Measurements from ENCODE around the gene PITPNM2. TPM values are rescaled to one million over a fixed set of nuclear protein-coding genes. Genes with fewer than 3 reads are reported as not detected.

Gene PITPNM2
- total and polyA plus RNA-seq, 3 donors from 2014 or later = 24.2 to 38.3 (median 25.3) TPM

DNA sequence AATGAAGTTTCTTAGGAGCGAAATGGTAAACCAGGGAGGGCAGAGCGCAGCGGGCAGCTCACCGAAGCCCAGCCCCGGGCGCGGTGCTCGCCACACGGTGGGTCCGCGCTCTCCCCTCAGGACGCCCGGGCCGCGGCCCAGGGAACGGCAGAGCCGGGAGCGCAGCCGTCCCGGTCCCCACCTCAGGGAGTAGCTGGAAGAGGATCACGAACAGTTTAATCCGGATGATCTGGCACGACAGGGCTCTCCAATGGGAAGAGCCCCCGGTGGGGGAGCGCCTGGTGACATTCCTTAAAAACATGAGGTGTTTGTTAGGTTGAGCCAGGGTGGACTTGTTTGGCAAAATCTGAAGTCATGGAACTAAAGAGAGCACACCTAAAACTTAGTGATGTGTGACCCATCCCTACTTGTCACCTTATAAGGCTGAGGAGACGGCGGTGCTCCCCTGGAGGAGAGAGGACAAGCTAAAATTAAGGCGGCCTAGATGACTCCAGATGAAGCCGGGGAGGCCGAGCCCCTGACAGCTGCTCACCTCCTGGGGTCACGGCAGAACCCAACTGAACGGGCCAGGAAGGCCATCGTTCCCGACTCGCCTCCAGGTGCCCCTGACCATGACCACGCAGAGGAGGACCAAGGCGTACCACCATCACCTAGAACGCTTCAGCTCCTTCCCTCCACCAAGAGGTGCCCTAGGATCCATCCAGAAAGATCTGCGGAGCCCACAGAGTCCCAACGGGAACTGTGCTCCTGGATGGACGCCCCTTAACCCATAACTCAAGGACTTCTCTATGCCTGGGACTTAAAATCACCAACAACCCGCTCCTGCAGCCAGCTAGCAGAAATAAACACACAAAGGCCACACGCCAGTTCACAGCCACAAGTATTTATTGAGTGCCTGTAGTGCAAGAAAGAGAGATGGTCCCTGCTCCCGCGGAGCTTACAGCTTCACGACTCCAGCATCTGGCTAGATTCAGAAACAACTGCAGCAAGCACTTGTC is 866 bp upstream of the PITPNM2 start:
- Histone ChIP-seq H3K27me3 (no peaks in the 10 kb centered on the region), H3K4me1 (peaks cover 18% of the 10 kb centered on the region), H3K9me3 (no peaks in the 10 kb centered on the region), H3K36me3 (ENCODE audit: low read depth, missing control alignments) (no peaks in the 10 kb centered on the region), H3K4me3 (peak overlapping the region; percentile 73 to 75), H3K27ac (peak overlapping the region; percentile 84 to 89)
- no peak for TF ChIP-seq POLR2A (IDR thresholded peaks at IDR 0.05)
- TF ChIP-seq, protein P1, sequence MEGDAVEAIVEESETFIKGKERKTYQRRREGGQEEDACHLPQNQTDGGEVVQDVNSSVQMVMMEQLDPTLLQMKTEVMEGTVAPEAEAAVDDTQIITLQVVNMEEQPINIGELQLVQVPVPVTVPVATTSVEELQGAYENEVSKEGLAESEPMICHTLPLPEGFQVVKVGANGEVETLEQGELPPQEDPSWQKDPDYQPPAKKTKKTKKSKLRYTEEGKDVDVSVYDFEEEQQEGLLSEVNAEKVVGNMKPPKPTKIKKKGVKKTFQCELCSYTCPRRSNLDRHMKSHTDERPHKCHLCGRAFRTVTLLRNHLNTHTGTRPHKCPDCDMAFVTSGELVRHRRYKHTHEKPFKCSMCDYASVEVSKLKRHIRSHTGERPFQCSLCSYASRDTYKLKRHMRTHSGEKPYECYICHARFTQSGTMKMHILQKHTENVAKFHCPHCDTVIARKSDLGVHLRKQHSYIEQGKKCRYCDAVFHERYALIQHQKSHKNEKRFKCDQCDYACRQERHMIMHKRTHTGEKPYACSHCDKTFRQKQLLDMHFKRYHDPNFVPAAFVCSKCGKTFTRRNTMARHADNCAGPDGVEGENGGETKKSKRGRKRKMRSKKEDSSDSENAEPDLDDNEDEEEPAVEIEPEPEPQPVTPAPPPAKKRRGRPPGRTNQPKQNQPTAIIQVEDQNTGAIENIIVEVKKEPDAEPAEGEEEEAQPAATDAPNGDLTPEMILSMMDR (IDR thresholded peaks at IDR 0.05) = no peak
- WGBS, 2 donors = 33 to 48% methylated on average over 29 to 46 of the region's 46 CpGs
- intact Hi-C loops (cut with DNase I; ENCODE audit: low total_unique reads) = no loop called here
- no peak for DNase-seq

DNA sequence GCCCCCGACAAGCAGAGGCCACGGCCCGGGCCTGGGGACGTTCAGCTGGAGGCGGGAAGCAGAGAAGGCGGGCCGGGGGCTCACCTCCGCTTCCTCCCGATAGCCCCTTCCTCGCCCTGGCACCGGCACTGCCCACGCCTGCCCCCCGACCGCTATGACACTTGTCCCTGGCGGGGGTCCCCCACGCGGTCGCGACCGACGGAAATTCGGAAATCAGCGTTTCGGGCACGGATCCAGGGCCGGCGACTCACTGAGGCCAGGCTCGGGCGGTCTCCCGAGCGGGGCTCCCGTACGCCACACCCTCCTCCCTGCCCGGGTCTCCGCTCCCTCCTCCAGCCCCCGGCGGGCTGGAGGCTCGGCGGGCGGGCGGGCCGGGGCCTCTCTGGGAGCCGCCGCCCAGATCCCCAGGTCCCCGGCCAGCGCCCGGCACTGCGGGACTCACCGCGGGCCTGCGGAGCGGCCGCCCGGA is 581 bp downstream of the PITPNM2 start:
- DNase-seq = no peak

DNA sequence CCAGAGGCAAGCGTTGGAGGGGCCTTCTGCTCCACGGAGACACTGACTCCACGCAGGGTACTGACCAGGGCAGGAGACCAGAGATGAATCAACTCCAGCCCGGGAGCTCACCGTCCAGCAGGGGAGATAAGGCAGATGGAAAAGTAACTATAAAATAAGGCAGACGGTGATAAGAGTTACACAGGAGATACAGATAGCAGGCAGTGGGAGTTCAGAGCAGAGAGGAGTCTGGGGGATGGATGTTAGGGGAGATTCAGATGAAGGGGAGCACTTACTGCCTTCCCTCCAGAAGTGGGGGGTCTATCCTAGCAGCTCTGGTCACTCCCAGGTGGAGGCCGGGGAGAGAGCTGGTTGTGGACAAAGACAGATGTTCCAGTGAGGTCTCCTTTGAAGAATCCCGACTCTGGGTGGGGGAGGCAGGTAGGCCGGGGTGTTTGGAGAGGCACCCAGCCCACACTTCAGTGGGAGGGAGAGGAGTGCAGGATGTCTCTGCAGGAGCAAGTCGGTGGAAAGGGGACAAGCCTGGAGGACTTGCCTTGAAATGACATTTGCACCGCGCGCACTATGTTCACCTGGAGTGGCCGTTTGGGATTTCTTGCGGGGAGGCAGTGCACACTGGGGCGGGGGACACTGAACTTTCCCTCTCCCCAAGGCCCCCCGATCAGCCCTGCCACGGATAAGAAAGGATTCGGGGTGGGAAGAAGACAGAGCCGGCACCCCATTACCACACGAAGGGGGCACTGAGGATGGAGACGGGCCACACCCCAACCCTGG is 1.2 kb downstream of the PITPNM2 start:
- Histone ChIP-seq H3K36me3 (ENCODE audit: low read depth, missing control alignments) (no peaks in the 10 kb centered on the region), H3K4me1 (peaks cover 18% of the 10 kb centered on the region), H3K4me3 (peak overlapping the region; percentile 69 to 72), H3K27ac (peak overlapping the region; percentile 86 to 90), H3K9me3 (no peaks in the 10 kb centered on the region), H3K27me3 (no peaks in the 10 kb centered on the region)
- TF ChIP-seq, protein P1 (IDR thresholded peaks at IDR 0.05) = no peak
- no peak for TF ChIP-seq POLR2A (IDR thresholded peaks at IDR 0.05)
- WGBS, 2 donors = 11 to 13% methylated on average over 19 to 22 of the region's 22 CpGs
- DNase-seq = peak; percentile 45
- intact Hi-C loops (cut with DNase I; ENCODE audit: low total_unique reads) = loop anchor here (10.0 kb wide), 3 partner anchors 55 to 165 kb away; partner anchors contain the start of gene ARL6IP4

More for the DNA sequence above, 581 bp downstream of the PITPNM2 start:
- Histone ChIP-seq H3K27me3 (no peaks in the 10 kb centered on the region), H3K9me3 (no peaks in the 10 kb centered on the region), H3K36me3 (ENCODE audit: low read depth, missing control alignments) (no peaks in the 10 kb centered on the region), H3K27ac (peak overlapping the region; percentile 86 to 90), H3K4me3 (peak overlapping the region; percentile 69 to 72), H3K4me1 (peaks cover 18% of the 10 kb centered on the region)
- no peak for TF ChIP-seq POLR2A (IDR thresholded peaks at IDR 0.05)
- TF ChIP-seq, protein P1 (IDR thresholded peaks at IDR 0.05) = no peak
- intact Hi-C loops (cut with DNase I; ENCODE audit: low total_unique reads) = no loop called here
- 1 to 20% methylated on average over 1 to 13 of the region's 54 CpGs for WGBS, 2 donors

DNA sequence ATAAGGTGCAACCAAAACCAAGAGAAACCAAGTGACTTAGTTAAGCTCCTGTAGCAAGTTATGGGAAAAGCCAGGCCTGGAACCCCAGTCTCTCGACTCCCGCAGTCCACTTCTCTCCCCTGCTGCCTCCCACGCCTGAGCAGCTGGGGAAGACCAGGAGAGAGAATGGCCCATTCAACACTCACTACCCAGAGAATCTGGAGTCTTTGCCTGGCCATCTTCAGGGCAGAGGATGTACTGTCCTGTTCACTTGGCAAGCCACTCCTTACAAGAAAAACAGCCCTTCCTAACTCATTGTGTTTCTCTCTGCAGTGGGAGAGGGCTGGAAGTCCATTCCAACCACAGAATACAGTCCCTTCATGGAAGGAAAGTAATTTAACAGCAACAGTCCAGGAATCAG is 1.8 kb downstream of the PITPNM2 start:
- H3K27me3 ChIP-seq = no peaks in the 10 kb centered on the region
- intact Hi-C loops (cut with DNase I; ENCODE audit: low total_unique reads) = loop anchor here (10.0 kb wide), 3 partner anchors 54 to 164 kb away; partner anchors contain the start of gene ARL6IP4
- no peak for TF ChIP-seq POLR2A (IDR thresholded peaks at IDR 0.05)
- TF ChIP-seq, protein P1 (IDR thresholded peaks at IDR 0.05) = no peak
- 24 to 40% methylated on average over 3 of the region's 3 CpGs for WGBS, 2 donors
- DNase-seq = peak; percentile 52
- H3K4me1 ChIP-seq = peaks cover 18% of the 10 kb centered on the region
- no peaks in the 10 kb centered on the region for H3K36me3 ChIP-seq (ENCODE audit: low read depth, missing control alignments)
- no peak overlapping the region for H3K4me3 ChIP-seq
- H3K27ac ChIP-seq = peak overlapping the region; percentile 86 to 90
- H3K9me3 ChIP-seq = no peaks in the 10 kb centered on the region
